ENCODE data around the gene ABCC1.
"Not testable (repeated sequence)": the region's sequence is repeated elsewhere in the genome, so short reads cannot be mapped to it uniquely, and the experiment has no call there.

- not testable (repeated sequence) for TF ChIP-seq CTCF, POLR2A (IDR thresholded peaks at IDR 0.05)
Measured at GRCh38 chr16:16148000-16148599, 198.7 kb downstream of the ABCC1 start.
